SK-MEL-5 (cell line): Measurements from ENCODE around the gene GID4. TPM values are rescaled to one million over a fixed set of nuclear protein-coding genes. Genes with fewer than 3 reads are reported as not detected.

Experiments used
- DNase-seq: peaks from one replicate; pipeline ENCODE4 v3.0.0-alpha.2; 2016; ENCODE audit warnings: low read depth, low spot score
- in situ Hi-C: cut with HindIII; loops from 2 replicates; pipeline ENCODE4 v1.10.0; 2016; ENCODE audit warnings: low sequenced_read_pairs, high pct_unique_total_duplicates, low pct_unique_long_range_greater_than_20kb
- total RNA-seq: library from RNA; depleted of rRNA; stranded (reverse); fragments of >200 nt; shearing (Covaris generic); gene quantifications from 2 replicates; pipeline ENCODE4 v1.2.3, GENCODE V29; 2014

The GID4 gene
- total RNA-seq, 1 experiment from 2014 or later, result 6.3 TPM

DNA sequence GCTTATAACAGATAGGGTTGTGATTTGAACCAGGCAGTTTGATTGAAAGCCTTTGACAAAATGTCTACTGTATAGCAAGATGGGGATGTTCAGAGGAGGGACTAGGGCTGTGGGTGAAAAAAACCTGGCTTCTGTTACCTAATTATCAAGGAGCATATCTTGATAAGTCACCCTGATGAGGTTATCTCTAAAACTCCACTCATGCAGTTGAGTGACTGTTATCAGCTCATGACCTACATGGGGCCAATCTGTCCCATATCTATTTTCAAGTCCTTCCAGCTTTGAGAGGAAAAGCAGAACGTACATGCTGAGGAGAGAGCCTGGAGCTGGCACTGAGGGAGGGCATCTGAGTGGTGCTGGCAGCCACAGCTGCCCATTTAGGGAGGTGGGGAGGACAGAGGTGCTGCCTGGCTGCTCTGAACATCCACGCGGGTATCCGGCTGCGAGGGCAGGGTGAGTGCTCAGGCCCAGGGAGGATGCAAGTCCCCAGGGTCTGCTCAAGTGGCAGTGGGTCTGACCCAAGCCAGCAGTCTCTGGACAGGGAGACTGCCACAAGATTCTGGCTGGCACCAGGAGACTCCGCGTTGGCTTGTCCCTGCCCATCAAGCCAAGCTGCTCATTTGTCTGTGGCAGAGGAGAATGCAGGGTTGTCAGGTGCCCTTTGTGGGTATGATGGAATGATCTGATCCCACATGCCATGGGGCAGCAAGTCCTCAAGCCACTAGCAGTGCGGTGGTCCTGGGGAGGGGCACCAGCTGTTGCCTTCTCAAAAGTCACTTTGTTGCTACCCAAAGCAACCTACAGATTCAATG, 29.4 kb upstream of the GID4 start:
- DNase-seq, result no peak

DNA sequence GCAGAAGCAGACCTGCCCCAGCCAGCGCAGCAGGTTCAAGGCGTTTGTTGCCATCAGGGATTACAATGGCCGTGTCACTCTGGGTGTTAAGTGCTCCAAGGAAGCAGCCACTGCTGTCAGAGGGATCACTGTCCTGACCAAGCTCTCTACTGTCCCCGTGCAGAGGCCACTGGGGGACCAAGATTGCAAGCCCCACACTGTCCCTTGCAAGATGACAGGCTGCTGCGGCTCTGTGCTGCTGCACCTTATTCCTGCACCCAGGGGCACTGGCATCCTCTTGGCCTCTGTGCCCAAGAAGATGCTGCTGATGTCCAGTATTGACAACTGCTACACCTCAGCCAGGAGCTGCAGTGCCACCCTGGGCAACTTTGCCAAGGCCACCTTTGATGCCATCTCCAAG, 27.9 kb upstream of the GID4 start:
- no peak for DNase-seq
- in situ Hi-C loops, result no loop called here

More for the DNA sequence above, 29.4 kb upstream of the GID4 start:
- in situ Hi-C loops, result no loop called here

DNA sequence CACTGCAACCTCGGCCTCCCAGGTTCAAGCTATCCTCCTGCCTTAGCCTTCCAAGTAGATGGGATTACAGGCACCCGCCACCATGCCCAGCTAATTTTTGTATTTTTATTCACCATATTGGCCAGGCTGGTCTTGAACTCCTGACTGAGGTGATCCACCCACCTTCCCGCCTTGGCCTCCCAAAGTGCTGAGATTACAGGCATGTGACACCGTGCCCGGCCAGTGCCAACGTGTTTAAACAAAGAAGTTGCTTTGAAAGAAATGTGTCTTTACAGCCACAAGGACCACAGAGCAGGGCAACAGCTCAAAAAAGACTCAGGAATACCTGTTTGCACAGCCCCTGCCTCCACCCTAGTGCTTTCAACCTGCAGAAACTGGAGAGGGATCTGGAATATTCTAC, 25.2 kb upstream of the GID4 start:
- DNase-seq, result no peak
- in situ Hi-C loops, result no loop called here

DNA sequence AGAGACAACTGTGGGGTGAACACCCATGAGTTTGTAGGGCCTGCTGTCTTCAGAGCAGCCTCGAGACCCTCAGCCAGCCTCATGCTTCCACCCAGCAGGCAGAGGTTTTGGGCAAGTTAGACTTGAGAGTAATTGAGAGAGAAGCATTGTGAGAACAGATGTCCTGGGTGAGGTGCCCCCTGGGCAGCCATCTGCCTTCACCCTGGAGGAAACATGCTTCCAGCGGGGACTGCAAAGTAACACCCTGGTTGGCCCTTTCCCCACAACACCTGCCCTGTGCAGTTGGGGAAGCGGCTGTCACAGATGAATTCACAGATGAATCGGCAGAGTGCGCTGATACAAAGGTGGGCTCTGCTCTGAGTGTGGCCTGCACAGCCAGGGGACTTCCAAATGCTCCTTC, 23.6 kb upstream of the GID4 start:
- no peak for DNase-seq
- in situ Hi-C loops, result no loop called here

DNA sequence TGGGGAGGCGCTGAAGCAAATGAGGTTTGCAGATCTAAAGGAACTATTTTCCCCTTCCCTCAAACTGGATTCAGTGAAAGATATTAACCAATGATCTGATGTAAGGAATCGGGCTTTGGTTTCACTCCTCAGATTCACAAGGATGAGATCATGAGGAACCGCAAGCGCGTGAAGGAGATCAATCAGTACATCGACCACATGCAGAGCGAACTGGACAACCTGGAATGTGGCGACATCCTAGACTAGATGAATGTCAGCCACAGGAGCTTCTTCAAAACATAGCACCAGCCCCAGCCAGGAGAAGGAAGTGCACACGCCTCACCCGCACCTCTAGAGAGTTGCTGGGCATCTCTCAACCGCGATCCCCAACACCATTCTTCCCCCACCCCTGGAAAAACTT, 22.8 kb upstream of the GID4 start:
- no peak for DNase-seq
- in situ Hi-C loops, result no loop called here

DNA sequence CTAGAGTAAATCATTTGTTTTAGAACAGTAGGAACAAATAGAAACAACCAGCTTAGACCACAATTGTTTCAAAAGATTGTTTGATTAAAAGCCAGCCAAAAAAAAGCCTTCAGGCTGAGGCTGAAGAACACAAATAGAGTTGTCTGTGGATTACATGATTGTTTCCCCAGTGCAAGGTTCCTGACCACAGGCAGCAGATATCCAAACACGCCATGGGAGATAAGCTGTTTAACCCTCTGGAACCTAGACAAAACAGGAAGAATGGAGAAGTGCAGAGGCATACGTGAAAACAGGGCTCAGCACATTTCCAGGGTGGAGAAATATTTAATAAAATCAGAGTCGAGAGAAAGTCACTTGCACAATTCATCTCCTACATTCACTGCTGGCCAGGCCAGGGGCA, 21.2 kb upstream of the GID4 start:
- in situ Hi-C loops, result no loop called here
- no peak for DNase-seq

DNA sequence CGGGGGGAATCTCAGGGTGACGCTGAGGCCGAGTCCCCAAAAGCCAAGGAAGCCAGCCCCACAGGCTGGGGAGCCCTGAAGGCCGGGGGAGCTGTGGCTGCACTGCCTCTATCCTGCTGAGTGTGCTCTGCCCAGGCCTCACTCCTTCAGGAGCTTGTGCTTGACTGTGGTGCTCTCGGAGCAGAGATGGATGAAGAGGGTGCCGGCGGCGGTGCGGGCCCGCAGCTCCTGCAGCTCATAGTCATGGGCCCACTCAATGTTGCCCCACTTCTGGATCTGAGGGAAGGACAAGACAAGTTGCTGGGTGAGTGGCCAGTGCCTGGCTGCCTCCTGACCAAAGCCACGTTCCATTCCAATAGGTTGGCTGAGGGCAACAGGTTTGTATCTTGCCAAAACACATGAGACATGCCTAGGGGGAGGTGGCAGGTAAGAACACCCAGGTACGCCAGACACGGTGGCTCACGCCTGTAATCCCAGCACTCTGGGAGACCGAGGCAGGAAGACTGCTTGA, 20.7 kb upstream of the GID4 start:
- in situ Hi-C loops, result no loop called here
- no peak for DNase-seq

DNA sequence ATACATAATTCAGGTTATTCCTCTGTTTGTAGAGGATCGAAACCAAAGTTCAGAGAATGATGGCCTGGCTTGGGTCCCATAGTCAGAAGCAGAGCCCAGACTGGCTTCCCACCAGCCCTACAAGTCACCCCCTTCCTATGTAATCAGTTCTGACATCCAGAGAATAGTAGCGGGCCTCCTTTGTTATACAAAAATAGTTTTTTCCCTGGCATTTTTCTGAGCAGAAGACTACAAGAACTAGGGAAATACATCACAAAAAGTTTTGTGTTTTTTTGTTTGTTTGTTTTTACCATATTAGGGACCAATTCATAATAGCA, 19.4 kb upstream of the GID4 start:
- in situ Hi-C loops, result loop anchor here (10.0 kb wide), 1 partner anchor 135 kb away; no protein-coding TSS in a partner anchor

DNA sequence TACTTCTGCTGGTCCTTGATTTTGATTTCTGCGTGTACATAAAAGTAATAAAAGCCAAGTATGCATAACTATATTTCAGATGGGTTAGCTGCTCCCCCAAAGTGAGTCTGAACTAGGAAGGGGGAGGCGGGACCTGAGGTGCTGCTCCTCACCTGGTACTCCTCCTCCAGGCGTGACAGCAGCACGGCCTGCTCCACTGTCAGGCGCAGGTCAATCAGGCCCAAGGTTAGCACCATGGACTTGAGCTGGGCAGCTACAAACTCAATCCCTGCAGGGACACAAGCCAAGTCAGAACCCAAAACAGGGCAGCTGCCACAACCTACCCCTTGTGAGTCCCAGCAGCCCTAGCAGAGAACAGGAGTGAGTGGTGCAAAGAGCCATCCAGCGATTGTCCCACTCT, 18.2 kb upstream of the GID4 start:
- in situ Hi-C loops, result loop anchor here (10.0 kb wide), 1 partner anchor 136 kb away; no protein-coding TSS in a partner anchor
- DNase-seq, result no peak

More for the DNA sequence above, 19.4 kb upstream of the GID4 start:
- no peak for DNase-seq

DNA sequence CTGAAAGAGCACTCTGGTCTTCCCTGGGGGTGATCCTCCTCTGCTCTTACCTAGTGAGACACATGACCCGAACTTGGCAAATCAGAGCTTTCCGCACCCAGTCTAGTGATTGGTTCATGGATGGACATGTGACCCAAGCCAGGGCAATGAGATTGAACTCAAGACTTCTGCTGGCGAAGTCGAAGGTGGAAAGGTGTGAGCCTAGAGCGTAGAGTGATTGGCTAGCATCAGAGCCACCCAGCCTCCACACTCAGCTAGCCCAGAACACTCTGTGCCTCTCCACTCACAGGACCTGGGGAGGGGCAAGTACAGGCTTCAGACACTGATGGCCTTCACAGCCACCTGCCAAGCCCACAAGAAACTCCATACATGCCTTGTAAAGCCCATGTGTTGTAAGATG, 17.8 kb upstream of the GID4 start:
- in situ Hi-C loops, result loop anchor here (10.0 kb wide), 1 partner anchor 137 kb away; no protein-coding TSS in a partner anchor
- DNase-seq, result no peak

DNA sequence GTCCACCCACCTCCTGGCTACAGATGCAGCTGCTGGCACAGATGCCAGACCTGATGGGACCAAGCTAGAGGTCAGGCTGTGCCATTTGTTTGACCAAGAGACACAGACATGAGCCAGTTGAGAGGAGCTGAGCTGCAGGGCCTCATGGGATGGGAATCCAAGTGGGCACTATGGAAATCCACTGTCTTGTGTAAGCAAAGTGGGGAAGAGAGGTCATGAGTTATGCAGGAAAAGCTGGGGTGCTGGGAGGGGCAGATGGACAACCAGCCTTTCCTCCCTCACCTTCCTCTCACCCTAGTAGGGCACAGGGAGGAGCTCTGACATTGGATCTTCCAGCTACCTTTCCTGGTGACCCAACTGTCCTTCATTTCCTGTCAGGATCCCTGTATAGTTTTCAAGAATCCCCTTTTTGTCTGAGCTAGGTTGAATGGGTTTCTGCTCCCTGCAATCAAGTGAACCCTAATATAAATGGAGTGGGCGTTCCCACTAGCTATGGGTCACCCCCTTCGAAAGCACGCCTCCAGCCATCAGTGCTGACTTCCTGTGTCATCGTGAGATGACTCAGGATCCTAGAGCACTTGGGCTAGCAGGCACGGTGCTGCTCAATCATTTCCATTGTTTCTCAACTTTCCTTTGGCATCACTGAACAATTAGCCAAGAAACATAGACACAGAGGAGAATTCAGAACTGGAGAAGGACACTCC, 13.8 kb upstream of the GID4 start:
- in situ Hi-C loops, result loop anchor here (10.0 kb wide), 1 partner anchor 141 kb away; no protein-coding TSS in a partner anchor

DNA sequence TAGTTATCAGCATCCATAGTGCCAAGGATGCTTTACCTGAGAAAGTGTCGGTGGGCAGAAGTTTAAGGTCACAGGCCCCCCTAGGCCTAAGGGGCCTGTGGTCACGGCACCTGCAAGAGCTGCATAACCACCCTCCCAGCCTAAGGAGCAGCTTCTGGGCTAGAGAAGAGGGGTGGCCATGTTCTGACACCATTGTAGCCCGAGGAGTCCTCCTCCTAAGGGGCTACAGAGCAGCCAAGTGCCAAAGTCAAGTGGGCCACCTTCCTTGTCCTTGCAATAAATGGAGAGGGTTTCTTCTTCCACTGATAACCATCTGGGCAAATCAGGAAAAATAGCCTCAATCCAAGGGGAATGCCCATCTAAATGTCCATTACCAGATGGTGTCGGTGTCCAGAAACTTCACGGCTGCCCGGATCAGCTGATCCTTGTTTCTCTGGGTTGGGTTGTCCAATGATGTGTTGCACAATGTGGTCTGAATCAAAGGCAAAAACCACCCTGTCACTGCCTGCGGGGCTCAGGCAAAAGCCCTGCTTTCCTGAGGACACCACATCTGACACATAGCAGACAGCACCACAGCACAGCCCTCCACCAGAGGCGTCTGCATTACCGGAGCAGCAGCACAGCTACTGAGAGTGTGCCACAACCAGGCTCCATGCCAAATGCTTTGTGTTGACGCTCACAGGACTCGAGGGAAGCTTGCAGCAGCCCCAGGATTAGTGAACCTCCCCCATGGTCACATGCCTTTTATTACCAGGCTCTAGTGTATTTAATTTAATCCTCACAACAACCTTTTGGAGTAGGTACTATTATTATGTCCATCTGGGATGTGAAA, 13.0 kb upstream of the GID4 start:
- DNase-seq, result peak; percentile 73
- in situ Hi-C loops, result loop anchor here (10.0 kb wide), 1 partner anchor 141 kb away; no protein-coding TSS in a partner anchor

More for the DNA sequence above, 13.8 kb upstream of the GID4 start:
- DNase-seq, result peak; percentile 74

DNA sequence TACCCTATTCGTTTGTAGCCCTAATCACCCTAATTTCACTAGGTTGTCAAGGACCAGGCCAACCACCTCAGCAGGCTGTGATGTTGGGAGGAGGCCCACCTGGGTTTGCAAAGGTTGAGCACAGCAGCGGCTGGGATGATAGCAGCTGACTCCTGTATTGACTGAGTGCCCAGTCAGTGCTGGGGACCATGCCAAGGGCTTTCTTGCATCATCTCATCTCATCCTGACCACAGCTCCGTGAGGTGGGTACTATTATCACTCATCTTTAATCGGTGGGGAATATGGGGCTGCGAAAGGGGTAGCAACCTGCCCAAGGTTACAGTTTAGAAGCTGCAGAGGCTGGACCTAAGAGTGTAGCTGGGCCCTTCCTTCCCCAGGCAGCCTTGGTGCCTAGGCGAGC, 11.9 kb upstream of the GID4 start:
- in situ Hi-C loops, result loop anchor here (10.0 kb wide), 1 partner anchor 142 kb away; no protein-coding TSS in a partner anchor

DNA sequence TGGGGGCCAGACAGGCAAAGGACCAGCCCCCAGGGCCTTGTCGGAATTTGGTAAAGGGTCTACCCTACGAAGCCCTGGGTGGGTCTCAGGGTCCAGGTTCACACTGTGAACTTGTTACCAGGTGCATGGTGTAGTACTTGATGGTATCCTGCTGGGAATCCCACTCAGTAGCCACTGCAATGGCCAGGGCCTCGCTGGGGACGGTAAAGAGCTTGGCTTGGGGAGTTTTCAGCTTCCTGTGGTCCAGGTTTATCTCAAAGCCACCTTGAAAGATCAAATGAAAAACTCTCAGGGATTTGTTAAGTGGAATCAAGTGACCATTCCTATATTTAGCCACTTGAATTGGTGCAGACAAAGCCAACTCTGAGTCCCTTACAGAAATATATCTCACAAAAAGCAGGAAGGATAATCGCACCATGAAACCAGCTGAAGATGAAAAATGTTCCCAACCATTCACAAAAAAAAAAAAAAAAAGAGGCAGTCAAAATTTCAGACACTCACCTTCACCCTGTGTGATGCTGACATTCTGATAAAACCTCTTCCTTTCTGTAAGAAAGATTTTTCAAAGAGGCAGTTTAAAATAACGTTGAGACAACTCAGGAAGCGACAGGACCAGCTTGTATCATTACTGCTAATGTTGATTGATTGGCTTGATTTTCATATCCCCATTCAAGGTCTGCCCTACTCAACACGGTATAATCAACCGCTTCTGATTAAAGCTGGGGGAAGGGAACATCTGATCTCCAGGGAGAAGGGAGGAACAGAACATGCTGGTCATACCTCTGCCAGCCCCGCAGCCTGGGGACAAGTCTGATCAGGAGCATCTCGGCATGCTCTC, 10.9 kb upstream of the GID4 start:
- in situ Hi-C loops, result loop anchor here (10.0 kb wide), 1 partner anchor 144 kb away; no protein-coding TSS in a partner anchor
- DNase-seq, result no peak

More for the DNA sequence above, 11.9 kb upstream of the GID4 start:
- DNase-seq, result no peak

DNA sequence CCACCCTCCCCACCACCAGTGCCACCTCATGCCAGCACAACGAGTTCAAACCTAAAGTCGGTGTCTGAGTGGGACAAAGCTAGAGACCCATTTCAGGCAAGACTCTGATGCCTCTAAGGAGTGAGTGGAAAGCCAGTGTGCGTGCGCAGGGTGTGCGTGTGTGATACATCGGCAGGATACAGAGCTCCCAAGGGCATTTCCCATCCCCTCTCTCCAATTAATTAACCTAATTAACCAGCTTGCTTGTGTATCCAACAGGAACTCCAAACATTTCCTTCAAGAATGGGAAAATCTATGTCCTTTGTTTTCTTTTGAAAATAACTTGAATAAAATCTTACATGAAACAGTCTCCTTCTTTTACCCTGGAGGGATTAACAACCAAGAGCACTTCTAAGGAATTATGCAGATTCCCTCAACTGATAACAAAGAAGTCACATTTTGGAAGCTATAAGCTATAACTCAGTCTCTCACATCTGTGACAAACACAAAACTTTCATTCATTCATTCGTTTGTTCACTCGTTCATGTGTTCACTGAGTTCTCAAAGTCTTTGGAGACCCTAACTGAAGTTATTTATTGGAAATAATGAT, 10.2 kb upstream of the GID4 start:
- in situ Hi-C loops, result loop anchor here (10.0 kb wide), 1 partner anchor 144 kb away; no protein-coding TSS in a partner anchor
- no peak for DNase-seq

DNA sequence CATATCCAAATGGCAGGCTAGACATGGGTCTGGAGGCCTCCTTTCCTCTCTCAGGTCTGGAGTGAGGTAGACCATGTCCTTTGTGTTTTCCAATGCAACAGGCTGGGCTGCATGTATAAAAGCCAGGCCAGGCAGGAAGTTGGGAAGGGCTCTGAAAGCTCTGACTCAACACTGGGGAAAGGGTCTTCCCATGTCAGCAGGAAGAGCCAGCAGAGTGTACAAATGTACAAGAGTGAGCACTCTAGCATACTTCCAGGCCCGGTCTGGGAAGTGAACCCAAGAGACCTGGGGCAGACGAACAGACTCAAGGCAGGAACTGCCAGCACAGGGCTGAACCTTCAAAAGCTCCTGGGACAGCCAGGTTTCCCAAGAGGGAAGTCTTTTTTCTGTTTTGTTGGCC, 7.3 kb upstream of the GID4 start:
- in situ Hi-C loops, result no loop called here
- DNase-seq, result no peak
